WTC11 (cell line): ENCODE results near the gene MID1. TPM values are rescaled to one million over a fixed set of nuclear protein-coding genes. Genes with fewer than 3 reads are reported as not detected.

Experiments used
- ATAC-seq: fragments of 200-7000 bp; cut with Tn5 transposase; 2 replicates; pipeline ENCODE4 v1.10.0; 2021; ENCODE audit warnings: mild to moderate bottlenecking, moderate library complexity
- CTCF ChIA-PET: fragments of 300-600 bp; sonication (Branson Sonifier 250); formaldehyde crosslinking; loops from one replicate; lab custom pipeline; 2021; ENCODE audit warnings: antibody characterized with exemption; lab: Charles Lee
- POLR2A ChIA-PET: fragments of 350-600 bp; sonication (Branson Sonifier 250); formaldehyde crosslinking; loops from one replicate; lab custom pipeline; 2021; ENCODE audit warnings: antibody characterized with exemption; lab: Charles Lee
- DNase-seq: peaks from one replicate; pipeline ENCODE4 v3.0.0; 2021; ENCODE audit warnings: low spot score
- H3K27ac Mint-ChIP-seq: 2 replicates; pipeline ENCODE4 v1.8.0; 2021; ENCODE audit warnings: mixed read lengths
- H3K27me3 Mint-ChIP-seq: 2 replicates; pipeline ENCODE4 v1.8.0; 2021; ENCODE audit warnings: low read depth, mild to moderate bottlenecking, moderate library complexity, mixed read lengths
- H3K36me3 Mint-ChIP-seq: 2 replicates; pipeline ENCODE4 v1.8.0; 2021; ENCODE audit warnings: mixed read lengths
- H3K4me1 Mint-ChIP-seq: 2 replicates; pipeline ENCODE4 v1.8.0; 2022; ENCODE audit warnings: mixed read lengths
- H3K4me3 Mint-ChIP-seq: 2 replicates; pipeline ENCODE4 v1.8.0; 2021; ENCODE audit warnings: mild to moderate bottlenecking, moderate library complexity, mixed read lengths
- H3K9me3 Mint-ChIP-seq: 2 replicates; pipeline ENCODE4 v1.8.0; 2021; ENCODE audit warnings: mixed read lengths
- ATF1 ChIP-seq: sonication (generic); formaldehyde crosslinking; IDR thresholded peaks from 2 replicates; pipeline ENCODE4 v1.8.1; 2023; ENCODE audit warnings: mild to moderate bottlenecking, moderate library complexity, missing genetic modification reagents
- CDX4 ChIP-seq: fragments of 250-450 bp; sonication (Bioruptor Pico); IDR thresholded peaks from 2 replicates; pipeline ENCODE4 v1.9.0; 2021; ENCODE audit warnings: moderate library complexity, mild to moderate bottlenecking, inconsistent platforms, borderline replicate concordance
- ETV6 ChIP-seq: sonication (generic); formaldehyde crosslinking; IDR thresholded peaks from 2 replicates; pipeline ENCODE4 v1.8.1; 2022; ENCODE audit warnings: mild to moderate bottlenecking, missing genetic modification reagents
- FOXP4 ChIP-seq: sonication (generic); formaldehyde crosslinking; IDR thresholded peaks from 2 replicates; pipeline ENCODE4 v1.8.0; 2022; ENCODE audit warnings: mild to moderate bottlenecking, missing genetic modification reagents
- GABPB1 ChIP-seq: sonication (generic); formaldehyde crosslinking; IDR thresholded peaks from 2 replicates; pipeline ENCODE4 v1.8.1; 2023; ENCODE audit warnings: mild to moderate bottlenecking, missing genetic modification reagents
- HMGA2 ChIP-seq: fragments of 250-450 bp; sonication (Bioruptor Pico); IDR thresholded peaks from 2 replicates; pipeline ENCODE4 v1.4.0; 2021; ENCODE audit warnings: mild to moderate bottlenecking, moderate library complexity
- HMGXB4 ChIP-seq: sonication (generic); formaldehyde crosslinking; IDR thresholded peaks from 2 replicates; pipeline ENCODE4 v1.8.1; 2023; ENCODE audit warnings: mild to moderate bottlenecking, moderate library complexity, missing genetic modification reagents
- IRF1 ChIP-seq: sonication (generic); formaldehyde crosslinking; IDR thresholded peaks from 2 replicates; pipeline ENCODE4 v1.8.0; 2023; ENCODE audit warnings: missing genetic modification reagents
- JUN ChIP-seq: sonication (generic); formaldehyde crosslinking; IDR thresholded peaks from 2 replicates; pipeline ENCODE4 v1.8.0; 2023; ENCODE audit warnings: mild to moderate bottlenecking, missing genetic modification reagents
- MYBL2 ChIP-seq: sonication (generic); formaldehyde crosslinking; IDR thresholded peaks from 2 replicates; pipeline ENCODE4 v1.8.1; 2023; ENCODE audit warnings: mild to moderate bottlenecking, moderate library complexity, missing genetic modification reagents
- NR1H2 ChIP-seq: sonication (generic); formaldehyde crosslinking; IDR thresholded peaks from 2 replicates; pipeline ENCODE4 v1.9.0; 2021; ENCODE audit warnings: mild to moderate bottlenecking, moderate library complexity, missing genetic modification reagents
- NR2C2 ChIP-seq: sonication (generic); formaldehyde crosslinking; IDR thresholded peaks from 2 replicates; pipeline ENCODE4 v1.8.0; 2022; ENCODE audit warnings: mild to moderate bottlenecking, missing genetic modification reagents
- PRDM15 ChIP-seq: sonication (generic); formaldehyde crosslinking; IDR thresholded peaks from 2 replicates; pipeline ENCODE4 v1.8.0; 2022; ENCODE audit warnings: missing genetic modification reagents
- SMAD3 ChIP-seq: sonication (generic); formaldehyde crosslinking; IDR thresholded peaks from 2 replicates; pipeline ENCODE4 v1.8.0; 2022; ENCODE audit warnings: missing genetic modification reagents, mild to moderate bottlenecking, borderline replicate concordance
- TP53 ChIP-seq: sonication (generic); formaldehyde crosslinking; IDR thresholded peaks from 2 replicates; pipeline ENCODE4 v1.8.1; 2023; ENCODE audit warnings: mild to moderate bottlenecking, missing genetic modification reagents
- ZNF281 ChIP-seq: sonication (generic); formaldehyde crosslinking; IDR thresholded peaks from 2 replicates; pipeline ENCODE4 v1.8.0; 2023; ENCODE audit warnings: mild to moderate bottlenecking, missing genetic modification reagents
- ZNF317 ChIP-seq: sonication (generic); formaldehyde crosslinking; IDR thresholded peaks from 2 replicates; pipeline ENCODE4 v1.8.1; 2023; ENCODE audit warnings: low read depth, mild to moderate bottlenecking, moderate library complexity, missing genetic modification reagents, borderline replicate concordance
- ZNF396 ChIP-seq: fragments of 250-450 bp; sonication (Bioruptor Pico); IDR thresholded peaks from 2 replicates; pipeline ENCODE4 v1.8.0; 2021; ENCODE audit warnings: mild to moderate bottlenecking, moderate library complexity, borderline replicate concordance
- ZNF532 ChIP-seq: fragments of 250-450 bp; sonication (Bioruptor Pico); IDR thresholded peaks from 2 replicates; pipeline ENCODE4 v1.9.0; 2021; ENCODE audit warnings: mild to moderate bottlenecking, borderline replicate concordance
- total RNA-seq: library from RNA; stranded (reverse); gene quantifications from 3 replicates; pipeline ENCODE4 v1.2.3, GENCODE V29; 2021

MID1 gene
- total RNA-seq, 1 experiment from 2014 or later = 52.2 TPM

GRCh38 chrX:10545882-10546281 lies 74.5 kb downstream of the MID1 start:
- TF ChIP-seq ZNF396 (CRISPR knock-in tag) = no peak
- TF ChIP-seq TP53 (CRISPR knock-in tag) = no peak
- no peak for TF ChIP-seq ETV6 (CRISPR knock-in tag)
- no peak for TF ChIP-seq CDX4 (CRISPR knock-in tag)
- TF ChIP-seq NR1H2 (CRISPR knock-in tag) = no peak
- TF ChIP-seq MYBL2 (CRISPR knock-in tag) = no peak
- TF ChIP-seq ZNF281 (CRISPR knock-in tag) = no peak
- TF ChIP-seq JUN (CRISPR knock-in tag) = no peak
- no peak for TF ChIP-seq PRDM15
- no peak for TF ChIP-seq ZNF532 (CRISPR knock-in tag)
- no peak for TF ChIP-seq GABPB1 (CRISPR knock-in tag)
- TF ChIP-seq SMAD3 = no peak
- no peak for TF ChIP-seq NR2C2
- TF ChIP-seq ATF1 (CRISPR knock-in tag) = no peak
- TF ChIP-seq FOXP4 = no peak
- no peak for TF ChIP-seq ZNF317 (CRISPR knock-in tag)
- no peak for TF ChIP-seq IRF1 (CRISPR knock-in tag)
- TF ChIP-seq HMGA2 (CRISPR knock-in tag) = no peak
- TF ChIP-seq HMGXB4 (CRISPR knock-in tag) = no peak
- ChIA-PET POLR2A (no interaction called here), CTCF (no interaction called here)
- ATAC-seq (peak; percentile 84), DNase-seq (no peak)
- Mint-ChIP-seq H3K4me3 (peak overlapping the region; percentile 45; the same call in 1 of the 2 replicates), H3K9me3 (no peaks in the 10 kb centered on the region), H3K27ac (peak overlapping the region; percentile 98), H3K36me3 (no peaks in the 10 kb centered on the region), H3K27me3 (no peaks in the 10 kb centered on the region), H3K4me1 (peaks cover 73% of the 10 kb centered on the region)
